Keratinocyte (primary cell): ENCODE results near the gene GAPVD1. TPM values are rescaled to one million over a fixed set of nuclear protein-coding genes. Genes with fewer than 3 reads are reported as not detected.
"Not testable (repeated sequence)": the region's sequence is repeated elsewhere in the genome, so short reads cannot be mapped to it uniquely, and the experiment has no call there.

Experiments
- DNase-seq: peaks from one replicate; pipeline ENCODE4 v3.0.0-alpha.2; 2011; ENCODE audit warnings: low read depth, missing footprints, low spot score
- FAIRE-seq: peaks from 2 replicates; lab custom pipeline; 2011; peaks lifted over from hg19 to GRCh38; lab: Jason Lieb, UNC
- H2AFZ ChIP-seq: 2 replicates; pipeline ENCODE4 v1.6.0; 2012; ENCODE audit warnings: low read length, control low read depth, inconsistent platforms; ENCODE audit not compliant: control insufficient read depth
- H3K27ac ChIP-seq: 2 replicates; pipeline ENCODE4 v1.5.1; 2011; ENCODE audit warnings: low read length; ENCODE audit not compliant: control insufficient read depth, insufficient read depth
- H3K27me3 ChIP-seq: 3 replicates; pipeline ENCODE4 v1.6.0; 2011; ENCODE audit warnings: low read length; ENCODE audit not compliant: control insufficient read depth, insufficient read depth; ENCODE audit errors: extremely low read depth
- H3K36me3 ChIP-seq, 2 experiments: 2 replicates in 1 of 2; 3 replicates in 1 of 2; pipeline ENCODE4 v1.5.1; 2011; ENCODE audit warnings: low read length in 2 of 2, mild to moderate bottlenecking in 1 of 2; ENCODE audit not compliant: control insufficient read depth in 2 of 2, insufficient read depth in 2 of 2; ENCODE audit errors: extremely low read depth in 1 of 2
- H3K4me1 ChIP-seq: 3 replicates; pipeline ENCODE4 v1.5.1; 2011; ENCODE audit warnings: low read length; ENCODE audit not compliant: control insufficient read depth, insufficient read depth; ENCODE audit errors: extremely low read depth
- H3K4me2 ChIP-seq: 3 replicates; pipeline ENCODE4 v1.6.0; 2011; ENCODE audit warnings: low read depth, low read length; ENCODE audit not compliant: control insufficient read depth, insufficient read depth; ENCODE audit errors: extremely low read depth
- H3K4me3 ChIP-seq, 3 experiments: fragments of 200-600 bp in 1 of 3; sonication (generic) in 1 of 3; 2 replicates in 2 of 3; 3 replicates in 1 of 3; pipeline ENCODE4 v1.5.1; 2011 to 2016; ENCODE audit warnings: low read length in 3 of 3, mild to moderate bottlenecking in 3 of 3, control low read depth in 2 of 3, inconsistent platforms in 1 of 3, low read depth in 1 of 3, mixed read lengths in 1 of 3, mixed run types in 1 of 3, moderate library complexity in 1 of 3; ENCODE audit not compliant: control insufficient read depth in 2 of 3, insufficient read depth in 2 of 3; ENCODE audit errors: extremely low read depth in 1 of 3
- H3K79me2 ChIP-seq: 2 replicates; pipeline ENCODE4 v1.6.0; 2012; ENCODE audit warnings: low read length; ENCODE audit not compliant: control insufficient read depth, insufficient read depth
- H3K9ac ChIP-seq: 3 replicates; pipeline ENCODE4 v1.6.0; 2011; ENCODE audit warnings: low read length; ENCODE audit not compliant: control insufficient read depth, insufficient read depth; ENCODE audit errors: extremely low read depth
- H3K9me1 ChIP-seq: 3 replicates; pipeline ENCODE4 v1.6.0; 2011; ENCODE audit warnings: low read length; ENCODE audit not compliant: control insufficient read depth, insufficient read depth; ENCODE audit errors: extremely low read depth
- H3K9me3 ChIP-seq: 2 replicates; pipeline ENCODE4 v1.5.1; 2012; ENCODE audit warnings: low read depth, low read length; ENCODE audit not compliant: control insufficient read depth
- H4K20me1 ChIP-seq: 3 replicates; pipeline ENCODE4 v1.6.0; 2011; ENCODE audit warnings: low read length; ENCODE audit not compliant: control insufficient read depth, insufficient read depth; ENCODE audit errors: extremely low read depth
- EZH2 ChIP-seq: IDR thresholded peaks from one replicate; pipeline ENCODE4 v1.6.1; 2012; ENCODE audit warnings: inconsistent platforms, mild to moderate bottlenecking, low read length, moderate library complexity
- dilution Hi-C: fragments of 300-500 bp; cut with MboI; formaldehyde crosslinking; loops from one replicate; pipeline ENCODE4 v1.7.0; 2020; ENCODE audit warnings: low sequenced_read_pairs; ENCODE audit not compliant: extremely low pct_ligation_motif_present
- polyA plus RNA-seq, 5 experiments: library from polyadenylated mRNA; depleted of rRNA in 3 of 5; stranded (reverse) in 3 of 5; stranded (forward) in 1 of 5; unstranded in 1 of 5; fragments of >200 nt; gene quantifications; 1 replicate in 1 of 5; 2 replicates in 3 of 5; 3 replicates in 1 of 5; pipeline versions ENCODE4 v1.2.1 to v1.2.3, GENCODE V29; 2011 to 2012; ENCODE audit warnings: missing spikeins in 2 of 5, low read depth in 1 of 5, low replicate concordance in 1 of 5
- TF ChIP-seq, protein P1 (sequence below), 3 experiments: IDR thresholded peaks in 1 of 3; conservative IDR thresholded peaks in 1 of 3; optimal IDR thresholded peaks in 1 of 3; 2 replicates in 2 of 3; 3 replicates in 1 of 3; pipeline versions ENCODE3 to v1.5.1; 2011; ENCODE audit warnings: low read length in 3 of 3, mild to moderate bottlenecking in 3 of 3, moderate library complexity in 2 of 3, control low read depth in 1 of 3, inconsistent platforms in 1 of 3; ENCODE audit not compliant: insufficient read depth in 2 of 3; ENCODE audit errors: extremely low read depth in 1 of 3

The GAPVD1 gene
- polyA plus RNA-seq, 1 donor (not counting 4 experiments of a cell fraction or from before 2014, with no cell fraction given) = 23.2 TPM

GRCh38 chr9:125399666-125400065, 138.0 kb downstream of the GAPVD1 start:
- Histone ChIP-seq H2AFZ (no peak overlapping the region), H3K27me3 (no peaks in the 10 kb centered on the region), H3K9me3 (no peaks in the 10 kb centered on the region), H3K79me2 (no peaks in the 10 kb centered on the region), H3K4me3 (no peak overlapping the region), H3K36me3 (no peaks in the 10 kb centered on the region), H4K20me1 (no peaks in the 10 kb centered on the region), H3K4me1 (no peaks in the 10 kb centered on the region), H3K4me2 (no peak overlapping the region), H3K27ac (no peak overlapping the region), H3K9me1 (no peaks in the 10 kb centered on the region), H3K9ac (no peak overlapping the region)
- dilution Hi-C loops = no loop called here
- FAIRE-seq = no peak
- no peak for TF ChIP-seq EZH2
- TF ChIP-seq, protein P1, sequence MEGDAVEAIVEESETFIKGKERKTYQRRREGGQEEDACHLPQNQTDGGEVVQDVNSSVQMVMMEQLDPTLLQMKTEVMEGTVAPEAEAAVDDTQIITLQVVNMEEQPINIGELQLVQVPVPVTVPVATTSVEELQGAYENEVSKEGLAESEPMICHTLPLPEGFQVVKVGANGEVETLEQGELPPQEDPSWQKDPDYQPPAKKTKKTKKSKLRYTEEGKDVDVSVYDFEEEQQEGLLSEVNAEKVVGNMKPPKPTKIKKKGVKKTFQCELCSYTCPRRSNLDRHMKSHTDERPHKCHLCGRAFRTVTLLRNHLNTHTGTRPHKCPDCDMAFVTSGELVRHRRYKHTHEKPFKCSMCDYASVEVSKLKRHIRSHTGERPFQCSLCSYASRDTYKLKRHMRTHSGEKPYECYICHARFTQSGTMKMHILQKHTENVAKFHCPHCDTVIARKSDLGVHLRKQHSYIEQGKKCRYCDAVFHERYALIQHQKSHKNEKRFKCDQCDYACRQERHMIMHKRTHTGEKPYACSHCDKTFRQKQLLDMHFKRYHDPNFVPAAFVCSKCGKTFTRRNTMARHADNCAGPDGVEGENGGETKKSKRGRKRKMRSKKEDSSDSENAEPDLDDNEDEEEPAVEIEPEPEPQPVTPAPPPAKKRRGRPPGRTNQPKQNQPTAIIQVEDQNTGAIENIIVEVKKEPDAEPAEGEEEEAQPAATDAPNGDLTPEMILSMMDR (optimal IDR thresholded peaks at IDR 0.05 in 1 of 3, IDR thresholded peaks at IDR 0.05 in 1 of 3, conservative IDR thresholded peaks at IDR 0.05 in 1 of 3; ENCODE audit: extremely low read depth in 1 of 3, insufficient read depth in 2 of 3, low read length in 3 of 3) = no peak
- no peak for DNase-seq

DNA sequence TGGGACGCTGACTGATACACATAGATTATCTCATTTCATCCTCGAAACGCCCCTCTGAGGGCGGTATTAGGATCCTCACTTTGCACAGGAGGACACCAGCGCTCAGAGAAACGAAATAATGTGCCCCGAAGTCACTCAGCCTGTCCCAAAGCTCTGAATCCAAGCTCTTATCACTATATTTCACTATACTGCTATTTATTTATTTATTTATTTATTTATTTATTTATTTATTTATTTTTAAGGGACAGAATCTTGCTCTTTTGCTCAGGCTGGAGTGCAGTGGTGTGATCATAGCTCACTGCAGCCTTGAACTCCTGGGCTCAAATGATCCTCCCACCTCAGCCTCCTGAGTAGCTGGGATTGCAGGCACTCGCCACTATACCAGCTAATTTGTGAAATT, 138.6 kb downstream of the GAPVD1 start:
- H3K9ac ChIP-seq, H3K9me3 ChIP-seq, H3K27ac ChIP-seq, H3K27me3 ChIP-seq, H3K9me1 ChIP-seq, dilution Hi-C loops, H3K36me3 ChIP-seq, FAIRE-seq, H3K4me1 ChIP-seq, H3K79me2 ChIP-seq, H2AFZ ChIP-seq, H4K20me1 ChIP-seq, H3K4me2 ChIP-seq, DNase-seq, H3K4me3 ChIP-seq: not testable (repeated sequence)
